OCI-M2 (cell line): ENCODE results near the gene TSACC.
"Not testable (repeated sequence)": the region's sequence is repeated elsewhere in the genome, so short reads cannot be mapped to it uniquely, and the experiment has no call there.

Source experiments
- DNase-seq: peaks from one replicate; lab custom pipeline; 2025; ENCODE audit not compliant: unreplicated experiment; lab: John Stamatoyannopoulos, UW

Gene TSACC

GRCh38 chr1:156338180-156338976 lies at the start of gene TSACC, which contains the start of gene CCT3:
Gene TSACC, plus strand, starts transcription at chr1:156338526. Its CDS starts 1,232 bp downstream, at chr1:156339758.
Gene CCT3, minus strand, starts transcription at chr1:156338292. Its CDS starts 108 bp downstream, at chr1:156338184.
- peak; percentile 92 for DNase-seq

- no peak for DNase-seq
Measured at GRCh38 chr1:156289857-156290256, 48.5 kb upstream of the TSACC start.

DNA sequence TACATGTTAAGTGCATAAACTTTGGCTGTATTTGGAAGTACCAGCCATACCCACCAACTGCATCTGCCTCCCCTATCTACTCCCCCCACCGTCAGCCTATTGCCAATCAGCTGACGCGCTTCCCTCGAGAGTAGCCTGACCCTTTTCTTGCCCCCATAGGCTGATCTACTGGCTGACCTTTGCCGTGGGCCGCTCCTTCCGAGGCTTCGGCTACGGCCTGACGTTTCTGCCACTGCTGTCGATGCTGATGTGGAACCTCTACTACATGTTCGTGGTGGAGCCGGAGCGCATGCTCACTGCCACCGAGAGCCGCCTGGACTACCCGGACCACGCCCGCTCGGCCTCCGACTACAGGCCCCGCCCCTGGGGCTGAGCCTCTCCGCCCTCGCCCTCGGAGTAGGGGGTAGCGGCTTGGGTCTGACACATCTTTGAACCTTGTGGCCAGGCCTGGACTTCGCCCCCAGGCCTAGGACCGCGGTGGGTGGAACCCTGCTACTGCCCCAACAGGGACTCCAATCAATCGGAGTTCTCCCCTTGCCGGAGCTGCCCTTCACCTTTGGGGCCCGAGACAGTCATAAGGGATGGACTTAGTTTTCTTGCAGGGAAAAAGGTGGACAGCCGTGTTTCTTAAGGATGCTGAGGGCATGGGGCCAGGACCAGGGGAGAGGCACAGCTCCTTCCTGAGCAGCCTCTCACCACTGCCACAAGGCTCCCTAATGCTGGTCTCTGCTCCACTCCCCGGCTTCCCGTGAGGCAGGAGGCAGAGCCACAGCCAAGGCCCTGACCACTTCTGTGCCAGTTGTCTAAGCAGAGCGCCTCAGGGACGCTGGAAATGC lies 46.9 kb upstream of the TSACC start:
- no peak for DNase-seq

DNA sequence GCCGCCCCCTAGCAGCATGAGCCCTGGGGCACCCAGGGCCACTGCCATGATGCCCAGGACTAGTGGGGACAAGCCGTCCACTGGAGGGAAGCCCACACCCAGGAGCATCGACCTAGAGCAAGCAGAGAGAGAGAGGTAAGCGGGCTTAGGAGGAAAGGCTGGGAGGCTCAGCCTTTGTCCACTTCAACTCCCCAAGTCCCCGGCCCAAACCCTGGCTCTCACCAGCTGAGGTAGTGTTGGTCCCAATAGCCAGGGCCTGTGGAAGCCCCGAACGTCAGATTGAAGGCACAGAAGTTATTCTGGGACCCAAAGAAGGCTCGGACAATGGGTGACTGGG lies 45.3 kb upstream of the TSACC start:
- DNase-seq, result no peak

DNA sequence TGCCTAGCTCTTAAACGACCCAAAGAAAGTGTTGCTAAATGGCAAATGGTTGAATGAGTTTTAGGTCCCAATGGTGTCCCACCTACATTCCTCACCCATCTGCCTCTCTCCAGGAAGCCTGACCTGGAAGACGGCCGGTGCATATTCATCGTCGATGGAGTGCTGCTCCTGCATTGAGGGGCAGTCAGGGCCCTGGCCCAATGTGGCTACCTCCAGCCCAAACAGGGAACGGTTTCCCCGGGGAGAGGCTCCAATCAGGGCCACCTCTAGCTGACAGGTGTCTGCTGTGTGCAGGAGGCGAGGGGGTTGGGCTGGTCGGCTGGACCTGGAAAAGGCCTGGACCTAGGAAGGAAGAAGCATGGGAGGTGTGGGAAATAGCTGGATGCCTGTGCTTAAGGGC lies 44.4 kb upstream of the TSACC start:
- DNase-seq, result no peak

DNA sequence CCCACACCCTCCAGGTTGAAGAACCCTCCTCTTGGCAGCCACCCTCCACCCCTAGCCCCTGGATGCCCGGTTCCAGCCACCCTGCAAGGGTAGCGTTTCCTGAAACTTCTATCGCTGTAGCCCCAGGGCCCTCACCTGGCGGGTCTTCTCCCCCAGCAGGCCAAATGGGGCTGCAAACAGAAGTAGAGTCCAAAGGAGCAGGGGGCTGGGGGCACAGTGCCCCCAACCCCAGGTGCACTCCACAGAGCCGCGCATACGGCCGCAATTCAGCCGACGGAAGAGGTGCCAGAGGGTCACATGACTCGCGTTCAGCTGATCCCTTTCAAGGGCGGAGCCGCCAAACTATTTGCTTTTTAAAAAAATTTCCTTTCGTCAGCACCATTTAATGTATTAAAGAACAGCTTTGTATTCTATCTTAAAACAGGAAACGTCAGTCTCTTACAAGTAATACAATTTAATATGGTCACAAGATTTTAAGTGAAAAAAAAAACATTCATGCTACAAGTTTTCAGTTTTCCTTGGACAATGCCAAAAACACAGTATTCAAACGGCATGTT lies 42.9 kb upstream of the TSACC start, which contains the start of gene GLMP:
GLMP (minus strand) TSS at position 289 of the 557 bp plus-strand sequence; CDS start at position 255, 34 bp downstream.
- DNase-seq, result no peak

- no peak for DNase-seq
Measured at GRCh38 chr1:156298852-156299357, 39.4 kb upstream of the TSACC start, which contains the start of gene VHLL. Gene VHLL, minus strand, starts transcription at chr1:156299307. Its CDS starts 118 bp downstream, at chr1:156299189.

GRCh38 chr1:156303241-156303640 lies 35.1 kb upstream of the TSACC start:
- DNase-seq, result no peak

DNA sequence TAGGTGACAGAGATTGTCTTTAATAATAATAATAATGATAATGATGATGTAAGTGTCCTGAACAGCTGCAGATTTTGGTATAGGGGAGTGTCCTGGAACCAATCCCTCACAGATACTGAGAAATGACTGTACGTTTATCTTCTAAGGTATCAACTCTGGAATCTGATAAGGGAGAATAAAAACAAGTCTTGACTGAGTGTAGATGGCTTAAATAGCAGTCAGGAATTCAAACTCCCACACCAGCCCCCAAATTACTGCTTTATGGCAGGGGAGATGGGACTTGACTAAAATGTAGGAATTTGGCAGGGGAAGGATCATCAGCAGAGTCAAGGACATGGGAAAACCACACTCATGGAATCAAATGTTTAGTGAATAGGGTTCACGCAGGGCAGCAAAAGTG lies 33.1 kb upstream of the TSACC start:
- DNase-seq, result no peak

- DNase-seq, result no peak
Measured at GRCh38 chr1:156308078-156308477, 30.2 kb upstream of the TSACC start.

DNA sequence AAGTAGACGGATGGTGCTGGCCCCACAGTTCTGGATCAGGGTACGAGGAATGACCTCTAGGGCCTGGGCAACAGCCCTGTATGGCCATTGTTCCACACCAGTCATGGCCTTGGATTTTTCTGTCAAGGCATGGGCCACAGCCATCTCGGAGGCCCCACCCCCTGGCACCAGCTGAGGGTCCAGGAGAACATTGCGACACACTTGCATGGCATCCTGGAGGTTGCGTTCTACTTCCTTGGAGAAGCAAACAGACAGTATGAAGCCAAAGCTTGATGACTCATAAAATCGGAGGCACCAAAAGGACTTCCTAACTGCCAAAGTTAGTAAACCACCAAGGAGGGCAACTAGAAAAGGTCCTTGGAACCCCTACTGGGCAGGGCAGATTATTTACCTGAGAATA lies 27.4 kb upstream of the TSACC start:
- DNase-seq, result no peak

- DNase-seq, result no peak
Measured at GRCh38 chr1:156316909-156317308, 21.4 kb upstream of the TSACC start.

GRCh38 chr1:156319664-156320063 lies 18.7 kb upstream of the TSACC start:
- DNase-seq, result no peak

DNA sequence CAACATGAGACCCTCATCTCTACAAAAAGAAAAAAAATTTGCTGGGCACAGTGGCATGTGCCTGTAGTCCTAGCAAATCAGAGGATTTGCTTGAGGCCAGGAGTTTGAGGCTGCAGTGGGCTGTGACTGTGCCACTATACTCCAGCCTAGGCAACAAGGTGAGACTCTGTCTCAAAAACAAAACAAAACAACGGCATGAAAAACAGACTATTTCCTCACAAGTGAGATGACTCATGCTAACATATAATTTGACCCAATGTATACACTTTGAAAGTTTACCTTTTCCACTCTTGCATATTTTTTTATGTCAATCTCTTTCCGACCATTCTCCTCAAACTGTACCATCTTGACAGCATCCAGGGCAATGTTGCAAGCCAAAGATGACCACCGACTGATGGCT lies 17.8 kb upstream of the TSACC start:
- no peak for DNase-seq

- DNase-seq, result not testable (repeated sequence)
Measured at GRCh38 chr1:156323179-156323578, 15.1 kb upstream of the TSACC start.

- DNase-seq, result no peak
Measured at GRCh38 chr1:156336242-156336641, 2.1 kb upstream of the TSACC start.

GRCh38 chr1:156337052-156337887 lies 1.1 kb upstream of the TSACC start:
- no peak for DNase-seq

DNA sequence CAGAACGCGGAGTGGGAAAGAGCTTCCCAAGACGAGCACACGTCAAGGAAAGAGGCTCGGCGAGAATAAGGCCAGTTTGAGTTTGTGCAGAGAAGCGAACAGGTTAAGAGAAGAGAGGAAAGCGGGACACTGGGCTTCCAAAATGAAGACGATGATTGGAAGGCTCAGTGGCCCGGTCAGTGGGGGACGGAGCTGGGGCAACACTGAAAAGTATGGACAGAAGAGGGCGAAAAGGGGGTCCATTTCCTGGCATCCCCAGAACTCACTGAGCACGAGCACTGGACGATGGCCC lies 492 bp upstream of the TSACC start:
- DNase-seq, result no peak

GRCh38 chr1:156342166-156342955 lies 4.0 kb downstream of the TSACC start:
- no peak for DNase-seq

GRCh38 chr1:156344409-156344808 lies 6.1 kb downstream of the TSACC start:
- DNase-seq, result no peak
